Astrocyte of the cerebellum (primary cell): Measurements from ENCODE around the gene PWWP2B.

ENCODE experiments used
- DNase-seq: peaks from one replicate; pipeline ENCODE4 v3.0.0-alpha.2; 2011; ENCODE audit warnings: low read depth
- H3K4me3 ChIP-seq: 2 replicates; pipeline ENCODE4 v1.5.1; 2011; ENCODE audit warnings: mild to moderate bottlenecking, low read depth, low read length, moderate library complexity
- in situ Hi-C: cut with HindIII; loops from 2 replicates; pipeline ENCODE4 v1.10.0; 2017; ENCODE audit warnings: low sequenced_read_pairs
- TF ChIP-seq, protein P1 (sequence below): IDR thresholded peaks from 2 replicates; pipeline ENCODE4 v1.5.1; 2012; ENCODE audit warnings: low read length, low read depth, moderate library complexity, mild to moderate bottlenecking; ENCODE audit errors: missing control alignments

The PWWP2B gene

DNA sequence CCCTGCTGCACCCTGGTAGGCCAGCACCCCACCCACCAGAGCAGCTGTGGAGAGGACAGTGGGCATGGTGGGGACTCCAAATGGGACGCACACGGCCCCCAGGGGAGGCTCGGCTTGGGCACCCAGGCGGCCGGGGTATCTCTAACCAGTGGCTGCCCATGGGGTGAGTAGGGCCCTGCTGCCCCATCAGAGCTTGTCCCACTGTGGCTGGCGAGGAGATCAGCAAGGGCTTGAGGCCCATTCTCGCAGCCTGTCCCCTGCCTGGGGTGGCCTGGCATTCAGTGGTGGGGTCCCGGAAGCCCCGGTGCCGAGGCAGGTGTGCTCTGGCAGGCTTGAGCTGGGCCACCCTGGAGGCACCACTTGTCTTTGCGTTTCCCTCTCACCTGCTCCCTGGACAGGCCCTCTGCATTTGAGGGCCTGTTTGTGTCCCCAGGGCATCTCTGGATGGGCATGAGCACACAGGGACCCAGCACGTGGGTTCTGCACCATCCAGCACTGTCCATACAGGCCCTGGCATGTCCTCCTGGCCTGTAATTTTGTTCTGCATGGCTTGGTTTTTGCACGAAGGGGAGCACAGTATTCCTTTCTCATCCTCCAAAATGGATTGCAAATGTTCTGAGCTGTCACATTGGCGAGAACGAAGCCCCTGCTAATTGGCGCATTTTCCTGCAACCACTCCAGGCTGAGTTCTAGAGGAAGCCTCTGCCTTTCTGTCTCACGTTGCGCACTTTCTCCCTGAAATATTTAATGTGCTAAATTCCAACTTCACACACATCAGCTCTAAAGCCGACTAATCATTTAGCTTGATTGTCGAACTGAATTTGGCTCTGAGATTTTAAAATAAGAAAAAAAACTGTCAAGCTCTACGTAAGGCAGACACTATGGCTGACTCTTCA is 27.2 kb downstream of the PWWP2B start:
- TF ChIP-seq, protein P1, sequence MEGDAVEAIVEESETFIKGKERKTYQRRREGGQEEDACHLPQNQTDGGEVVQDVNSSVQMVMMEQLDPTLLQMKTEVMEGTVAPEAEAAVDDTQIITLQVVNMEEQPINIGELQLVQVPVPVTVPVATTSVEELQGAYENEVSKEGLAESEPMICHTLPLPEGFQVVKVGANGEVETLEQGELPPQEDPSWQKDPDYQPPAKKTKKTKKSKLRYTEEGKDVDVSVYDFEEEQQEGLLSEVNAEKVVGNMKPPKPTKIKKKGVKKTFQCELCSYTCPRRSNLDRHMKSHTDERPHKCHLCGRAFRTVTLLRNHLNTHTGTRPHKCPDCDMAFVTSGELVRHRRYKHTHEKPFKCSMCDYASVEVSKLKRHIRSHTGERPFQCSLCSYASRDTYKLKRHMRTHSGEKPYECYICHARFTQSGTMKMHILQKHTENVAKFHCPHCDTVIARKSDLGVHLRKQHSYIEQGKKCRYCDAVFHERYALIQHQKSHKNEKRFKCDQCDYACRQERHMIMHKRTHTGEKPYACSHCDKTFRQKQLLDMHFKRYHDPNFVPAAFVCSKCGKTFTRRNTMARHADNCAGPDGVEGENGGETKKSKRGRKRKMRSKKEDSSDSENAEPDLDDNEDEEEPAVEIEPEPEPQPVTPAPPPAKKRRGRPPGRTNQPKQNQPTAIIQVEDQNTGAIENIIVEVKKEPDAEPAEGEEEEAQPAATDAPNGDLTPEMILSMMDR, result no peak
- in situ Hi-C loops, result no loop called here
- H3K4me3 ChIP-seq, result no peak overlapping the region
- no peak for DNase-seq

DNA sequence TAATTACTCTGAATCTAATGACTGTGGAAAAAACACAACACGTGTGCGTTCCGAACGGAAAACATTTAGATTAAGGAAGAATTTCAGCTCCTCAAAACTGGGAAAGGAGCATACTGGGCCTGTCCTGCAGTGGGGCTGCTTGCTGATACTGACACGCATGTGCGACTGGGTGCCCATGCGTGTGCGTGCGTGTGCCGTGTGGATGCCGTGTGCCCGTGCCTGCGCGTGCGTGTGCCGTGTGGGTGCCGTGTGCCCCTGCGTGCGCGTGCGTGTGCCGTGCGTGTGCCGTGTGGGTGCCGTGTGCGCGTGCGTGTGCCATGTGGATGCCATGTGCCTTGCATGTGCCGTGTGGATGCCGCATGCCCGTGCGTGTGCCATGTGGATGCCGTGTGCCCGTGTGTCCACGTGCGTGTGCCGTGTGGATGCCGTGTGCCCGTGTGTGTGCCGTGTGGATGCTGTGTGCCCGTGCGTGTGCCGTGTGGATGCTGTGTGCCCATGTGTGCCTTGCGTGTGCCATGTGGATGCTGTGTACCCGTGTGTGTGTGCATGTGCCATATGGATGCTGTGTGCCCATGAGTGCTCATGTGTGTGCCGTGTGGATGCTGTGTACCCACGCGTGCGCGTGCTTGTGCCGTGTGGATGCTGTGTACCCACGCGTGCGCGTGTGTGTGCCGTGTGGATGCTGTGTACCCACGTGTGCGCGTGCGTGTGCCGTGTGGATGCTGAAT is 28.2 kb downstream of the PWWP2B start:
- no peak for DNase-seq
- TF ChIP-seq, protein P1, result no peak
- in situ Hi-C loops, result no loop called here
- H3K4me3 ChIP-seq, result no peak overlapping the region

DNA sequence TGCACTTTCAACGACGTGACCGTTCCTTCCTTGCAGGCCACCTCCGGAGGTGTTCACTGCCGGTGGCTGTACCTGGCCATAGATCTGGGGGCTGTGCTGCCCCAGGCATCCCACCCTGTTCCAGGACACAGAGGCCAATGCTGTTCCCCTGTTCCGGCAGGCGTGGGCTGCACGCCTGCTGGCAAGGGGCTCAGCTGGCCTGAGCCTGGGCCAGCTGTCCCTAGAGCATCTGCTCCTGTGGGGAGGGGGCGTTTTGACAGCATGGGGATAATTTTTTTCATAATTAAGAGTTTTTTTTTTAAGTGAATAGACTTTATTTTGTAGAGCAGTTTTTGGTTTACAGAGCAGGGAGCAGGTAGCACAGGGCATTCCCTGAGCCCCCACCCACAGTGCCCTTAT is 28.8 kb downstream of the PWWP2B start:
- TF ChIP-seq, protein P1, result no peak
- no peak overlapping the region for H3K4me3 ChIP-seq
- DNase-seq, result no peak
- in situ Hi-C loops, result no loop called here

DNA sequence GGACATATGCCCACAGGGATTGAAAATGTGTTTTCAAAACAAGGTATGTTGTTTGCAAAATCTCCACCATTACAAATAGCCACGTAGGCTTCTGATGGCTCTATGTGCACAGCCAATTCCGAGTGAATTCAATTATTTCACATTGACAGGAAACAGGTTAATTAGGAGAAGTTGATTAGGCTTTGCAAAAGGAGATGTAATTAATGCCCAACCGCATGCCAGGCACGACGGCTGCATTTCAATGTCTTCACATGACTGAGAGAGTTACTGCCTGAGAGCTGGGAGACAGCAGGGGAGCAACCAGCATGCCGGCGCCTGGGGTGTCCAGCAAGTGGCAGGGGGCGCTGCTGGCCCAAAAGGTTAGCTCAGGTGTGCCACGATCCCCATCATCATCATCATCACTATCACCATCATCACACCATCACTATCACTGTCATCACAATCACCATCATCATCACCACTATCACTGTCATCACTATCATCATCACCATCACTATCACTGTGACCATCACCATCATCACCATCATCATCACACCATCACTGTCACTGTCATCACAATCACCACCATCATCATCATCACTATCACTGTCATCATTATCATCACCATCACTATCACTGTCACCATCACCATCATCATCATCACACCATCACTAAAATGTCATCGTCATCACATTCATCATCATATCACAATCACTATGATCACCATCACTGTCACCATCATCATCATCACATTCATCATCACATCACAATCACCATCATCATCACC is 30.2 kb downstream of the PWWP2B start:
- H3K4me3 ChIP-seq, result no peak overlapping the region
- TF ChIP-seq, protein P1, result no peak
- in situ Hi-C loops, result no loop called here
- DNase-seq, result no peak

DNA sequence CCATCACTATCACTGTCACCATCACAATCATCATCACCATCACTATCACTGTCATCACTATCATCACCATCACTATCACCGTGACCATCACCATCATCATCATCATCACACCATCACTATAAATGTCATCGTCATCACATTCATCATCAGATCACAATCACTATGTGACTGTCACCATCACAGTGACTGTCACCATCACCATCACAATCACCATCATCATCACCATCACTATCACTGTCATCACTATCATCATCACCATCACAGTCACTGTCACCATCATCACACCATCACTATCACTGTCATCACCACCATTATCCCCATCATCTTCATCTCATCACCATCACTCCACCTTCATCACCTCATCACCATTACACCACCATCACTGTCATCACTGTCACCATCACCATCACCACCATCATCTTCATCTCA is 31.0 kb downstream of the PWWP2B start:
- in situ Hi-C loops, result no loop called here
- H3K4me3 ChIP-seq, result no peak overlapping the region
- no peak for DNase-seq
- TF ChIP-seq, protein P1, result no peak

DNA sequence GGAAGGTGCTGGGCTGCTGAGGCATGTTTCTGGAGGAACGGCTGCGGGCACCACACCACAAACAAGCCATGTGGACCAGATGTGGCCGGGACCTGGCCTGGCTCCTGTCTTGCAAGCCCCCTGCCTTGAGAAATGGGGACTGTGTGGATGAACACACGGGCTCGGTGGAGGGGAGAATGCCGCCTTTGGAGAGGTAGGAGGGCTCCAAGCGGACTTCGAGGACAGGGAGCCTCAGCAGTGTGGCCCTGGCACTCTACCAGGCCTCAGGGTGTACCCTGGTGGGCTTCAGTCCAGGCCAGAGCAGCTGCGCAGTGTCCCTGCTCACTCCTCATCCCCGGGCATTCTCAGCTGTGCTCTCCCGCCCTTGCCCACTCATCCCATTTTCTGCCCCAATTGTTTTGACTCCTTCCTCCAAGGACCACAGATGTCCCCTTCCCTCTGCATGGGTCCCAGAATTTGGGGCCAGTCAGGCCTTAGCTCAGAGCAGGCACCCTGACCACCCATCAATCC is 31.5 kb downstream of the PWWP2B start:
- DNase-seq, result no peak
- TF ChIP-seq, protein P1, result no peak
- in situ Hi-C loops, result no loop called here
- no peak overlapping the region for H3K4me3 ChIP-seq
